Measurements from ENCODE around the gene RABGAP1L. TPM values are rescaled to one million over a fixed set of nuclear protein-coding genes. Genes with fewer than 3 reads are reported as not detected.

The RABGAP1L gene
- total and polyA plus RNA-seq, 2 of the 4 experiments (the other 2 are of a cell fraction): 7.9 to 26.7 TPM

- BruUV-seq (replicated peaks): no TSS peak
- Histone ChIP-seq H3K18ac (ENCODE audit: low read depth, low read length) (no peak overlapping the region), H3K4me3 (ENCODE audit: insufficient read depth, low read depth, low read length) (no peak overlapping the region), H3K4ac (ENCODE audit: low read depth, low read length) (no peak overlapping the region), H2BK120ac (ENCODE audit: low read depth, low read length) (no peak overlapping the region), H2BK15ac (ENCODE audit: low read depth, low read length) (no peak overlapping the region), H2BK5ac (ENCODE audit: low read depth, low read length, poor library complexity, severe bottlenecking) (no peak overlapping the region), H3K23ac (ENCODE audit: low read depth, low read length) (no peak overlapping the region), H4K20me1 (ENCODE audit: insufficient read depth, low read length) (no peaks in the 10 kb centered on the region), H3K9ac (ENCODE audit: low read depth, low read length) (no peak overlapping the region), H3K9me3 (ENCODE audit: control insufficient read depth, insufficient read depth, low read length) (no peaks in the 10 kb centered on the region), H4K91ac (ENCODE audit: insufficient read depth, low read depth, low read length) (no peak overlapping the region), H2AFZ (replicated peaks; ENCODE audit: low read length, poor library complexity) (no peak overlapping the region), H3K79me1 (ENCODE audit: low read depth in 1 of 2, low read length in 2 of 2) (no peaks in the 10 kb centered on the region), H3K4me2 (ENCODE audit: low read depth, low read length) (no peak overlapping the region), H3K4me1 (ENCODE audit: control insufficient read depth, insufficient read depth, low read length) (no peaks in the 10 kb centered on the region), H4K5ac (ENCODE audit: low read depth, low read length) (no peak overlapping the region), H3K27ac (ENCODE audit: insufficient read depth, low read length) (no peak overlapping the region), H2AK5ac (ENCODE audit: low read depth, low read length) (no peak overlapping the region), H3K27me3 (ENCODE audit: control insufficient read depth, insufficient read depth, low read length) (no peaks in the 10 kb centered on the region), H2AK9ac (replicated peaks; ENCODE audit: low read depth, low read length, poor library complexity) (no peak overlapping the region), H4K8ac (ENCODE audit: low read depth in 2 of 2, low read length in 2 of 2) (no peak overlapping the region), H3K14ac (replicated peaks; ENCODE audit: low read depth, low read length) (no peak overlapping the region), H3K9me1 (ENCODE audit: insufficient read depth, low read length) (no peaks in the 10 kb centered on the region), H2BK20ac (ENCODE audit: low read depth, low read length) (no peak overlapping the region), H3K36me3 (ENCODE audit: control insufficient read depth, insufficient read depth, low read length) (no peaks in the 10 kb centered on the region), H3K56ac (ENCODE audit: extremely low read depth, insufficient read depth, low read length) (no peak overlapping the region)
- no CpG with 5 or more reads among the region's 1 CpG for WGBS, 2 experiments (ENCODE audit: extremely low coverage in 2 of 2, insufficient read length in 1 of 2)
- no peak for ATAC-seq (ENCODE audit: low read depth)
- in situ Hi-C loops (cut with MboI; ENCODE audit: low sequenced_read_pairs) (no loop called here), intact Hi-C loops (cut with micrococcal nuclease) (no loop called here), dilution Hi-C loops (cut with HindIII; ENCODE audit: low sequenced_read_pairs, unreplicated experiment) (no loop called here)
- ChIA-PET CTCF (no interaction called here), POLR2A (ENCODE audit: unreplicated experiment) (no interaction called here)
- no peak for TF ChIP-seq USF2 (IDR thresholded peaks at IDR 0.05; ENCODE audit: low read depth, low read length)
- no peak for TF ChIP-seq CHD1 (IDR thresholded peaks at IDR 0.05; ENCODE audit: low read depth, low read length)
- no peak for TF ChIP-seq RCOR1 (IDR thresholded peaks at IDR 0.05; ENCODE audit: insufficient replicate concordance, low read length)
- no peak for TF ChIP-seq CTCF (conservative IDR thresholded peaks at IDR 0.05; ENCODE audit: low read depth, low read length)
- TF ChIP-seq BHLHE40 (IDR thresholded peaks at IDR 0.05; ENCODE audit: low read depth, low read length): no peak
- TF ChIP-seq MXI1 (IDR thresholded peaks at IDR 0.05; ENCODE audit: borderline replicate concordance, low read depth, low read length): no peak
- TF ChIP-seq ELK1 (IDR thresholded peaks at IDR 0.05; ENCODE audit: borderline replicate concordance, low read depth, low read length): no peak
- TF ChIP-seq RFX5 (IDR thresholded peaks at IDR 0.05; ENCODE audit: low read depth, low read length): no peak
- TF ChIP-seq FOS (IDR thresholded peaks at IDR 0.05; ENCODE audit: low read depth, low read length): no peak
- TF ChIP-seq CEBPB (IDR thresholded peaks at IDR 0.05; ENCODE audit: low read depth, low read length): no peak
- no peak for TF ChIP-seq RAD21 (IDR thresholded peaks at IDR 0.05; ENCODE audit: low read length)
- no peak for TF ChIP-seq MAFK (IDR thresholded peaks at IDR 0.05; ENCODE audit: low read depth, low read length)
- TF ChIP-seq NFE2L2 (IDR thresholded peaks at IDR 0.05; ENCODE audit: low read depth, low read length): no peak
- no peak for DNase-seq
Observed at GRCh38 chr1:174657893-174658292, 498.6 kb downstream of the RABGAP1L start.
